IPS DF 4.7 (cell line): ENCODE results near the gene PDCD4.
"Not testable (repeated sequence)": the region's sequence is repeated elsewhere in the genome, so short reads cannot be mapped to it uniquely, and the experiment has no call there.

Experiments
- DNase-seq: peaks from one replicate; pipeline ENCODE4 v3.0.0-alpha.2; 2013; ENCODE audit warnings: low spot score; ENCODE audit errors: extremely low read depth

The PDCD4 gene

DNA sequence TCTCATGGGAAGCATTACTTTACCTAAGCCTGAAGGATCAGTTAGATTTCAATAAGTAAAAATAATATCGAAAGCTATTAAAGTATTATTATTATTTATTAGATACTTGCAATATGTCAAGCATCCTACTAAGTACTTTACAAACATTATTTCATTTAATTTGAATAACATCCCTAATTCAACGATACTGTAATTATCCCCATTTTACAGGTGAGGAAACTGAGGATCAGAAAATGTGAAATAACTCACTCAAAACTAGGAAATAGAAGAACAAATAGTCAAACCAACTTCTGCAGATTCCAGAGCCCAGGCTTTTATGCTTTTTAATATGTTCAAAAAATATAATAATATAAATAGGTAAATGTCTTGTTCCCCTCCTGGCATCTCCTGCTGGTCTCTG is 10.3 kb upstream of the PDCD4 start:
- no peak for DNase-seq

DNA sequence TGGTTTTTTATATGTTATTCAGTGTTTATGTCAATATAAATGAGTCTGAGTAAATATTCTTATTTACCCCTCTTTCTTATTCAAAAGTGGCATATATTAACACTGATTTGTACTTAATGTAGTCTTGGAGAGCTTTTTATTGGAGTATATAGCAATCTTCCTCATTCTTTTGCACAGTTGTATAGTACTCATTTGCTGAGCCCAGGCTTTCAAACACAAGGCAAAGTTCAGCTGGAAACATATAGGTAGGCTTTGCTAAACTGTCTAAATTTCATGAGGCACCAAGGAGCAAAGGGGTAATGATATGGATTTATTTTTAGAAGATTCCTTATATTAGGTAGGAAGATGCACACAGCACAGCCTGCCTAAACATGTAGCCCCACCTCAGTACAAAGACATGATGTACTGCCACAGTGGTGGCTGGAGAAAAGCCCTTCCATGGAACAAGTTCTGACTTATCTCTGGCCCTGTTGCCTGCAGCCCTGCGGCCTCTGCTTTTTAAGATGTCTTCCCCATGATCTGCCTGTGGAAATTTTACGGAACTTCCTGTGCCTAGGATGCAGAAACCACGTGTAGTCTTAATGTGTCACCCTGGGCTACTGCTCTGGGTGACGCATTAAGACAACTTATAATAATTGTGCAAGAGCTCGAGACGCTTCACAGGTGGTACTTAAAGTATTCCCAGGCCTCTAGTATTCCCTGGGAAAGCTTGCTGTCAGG is 9.6 kb upstream of the PDCD4 start:
- DNase-seq, result no peak

DNA sequence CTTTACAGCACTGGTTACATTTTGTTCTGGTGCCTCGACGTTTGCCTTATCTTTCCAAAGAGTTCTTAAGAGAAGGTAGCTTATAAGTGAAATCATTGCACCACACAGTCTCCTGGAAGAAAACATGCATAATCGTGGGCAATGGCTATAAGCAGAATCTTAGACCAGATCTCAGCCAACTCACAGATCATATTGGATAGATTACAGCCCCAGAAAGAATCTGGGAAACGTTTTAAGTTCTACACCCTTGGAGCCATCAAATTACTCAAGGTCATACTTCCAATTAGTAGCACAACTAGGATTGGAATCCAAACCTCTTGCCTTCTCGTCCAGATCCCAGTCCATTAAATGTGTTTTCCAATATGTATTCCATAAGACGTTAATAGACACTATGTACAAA is 8.8 kb upstream of the PDCD4 start:
- no peak for DNase-seq

DNA sequence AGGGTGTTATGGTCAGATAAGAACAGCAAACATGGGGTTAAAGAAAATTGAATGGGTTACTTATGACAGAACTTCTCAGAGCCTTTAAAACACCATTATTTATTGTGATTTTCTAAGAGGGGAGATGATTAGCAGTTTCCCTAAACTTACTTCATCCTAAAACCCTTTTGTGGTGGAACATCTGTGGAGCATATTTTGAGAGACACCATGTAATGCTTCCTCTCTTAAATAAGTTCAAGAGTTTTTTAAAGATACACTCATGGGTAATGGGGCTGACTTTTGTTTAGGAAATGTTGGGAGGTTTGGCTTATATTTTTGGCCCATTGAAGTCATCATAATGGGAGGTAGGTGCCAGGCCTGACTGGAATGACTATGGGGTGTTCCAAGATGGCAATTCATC is 8.4 kb upstream of the PDCD4 start:
- no peak for DNase-seq

DNA sequence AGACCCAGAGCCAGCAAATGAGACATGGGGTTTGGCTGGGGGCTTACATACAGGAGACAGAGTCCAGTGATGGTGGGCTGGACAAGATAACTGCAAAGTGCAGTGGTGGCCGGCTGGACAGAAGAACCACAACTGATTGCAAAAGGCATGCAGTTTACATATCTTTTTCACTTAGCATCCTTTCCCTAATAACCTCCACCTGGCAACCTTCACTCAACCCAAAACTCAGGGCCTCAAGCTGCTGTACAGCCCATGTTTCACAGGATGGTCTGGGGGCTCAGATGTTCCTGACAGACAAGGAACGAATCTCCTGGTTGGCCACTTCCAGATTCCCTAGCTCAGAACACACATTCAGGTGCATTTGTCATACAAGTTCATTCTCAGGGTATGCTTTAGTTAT is 7.8 kb upstream of the PDCD4 start:
- no peak for DNase-seq

DNA sequence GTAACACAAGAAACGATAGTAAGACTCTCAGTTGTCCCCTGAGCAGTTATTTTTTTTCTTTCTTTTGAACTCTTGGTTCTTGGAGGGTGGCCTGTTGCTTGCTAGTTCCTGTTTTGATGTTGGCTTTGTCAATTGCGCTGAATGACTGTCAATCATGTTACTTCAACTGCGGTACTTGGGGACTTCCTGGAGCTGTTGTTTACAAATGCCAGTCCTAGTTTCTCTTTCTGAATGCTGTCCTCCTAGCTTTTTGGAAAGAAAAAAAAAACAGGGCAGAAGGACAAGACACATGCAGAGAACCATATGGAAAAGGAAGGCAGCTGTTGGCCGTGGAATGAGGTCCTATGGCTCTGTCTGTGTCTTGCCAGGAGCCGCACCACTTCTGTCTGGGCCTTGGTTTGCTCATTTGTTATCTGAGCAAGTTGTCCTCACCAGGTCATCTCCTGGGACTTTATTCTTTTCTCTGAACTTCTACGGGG is 7.0 kb upstream of the PDCD4 start:
- no peak for DNase-seq

DNA sequence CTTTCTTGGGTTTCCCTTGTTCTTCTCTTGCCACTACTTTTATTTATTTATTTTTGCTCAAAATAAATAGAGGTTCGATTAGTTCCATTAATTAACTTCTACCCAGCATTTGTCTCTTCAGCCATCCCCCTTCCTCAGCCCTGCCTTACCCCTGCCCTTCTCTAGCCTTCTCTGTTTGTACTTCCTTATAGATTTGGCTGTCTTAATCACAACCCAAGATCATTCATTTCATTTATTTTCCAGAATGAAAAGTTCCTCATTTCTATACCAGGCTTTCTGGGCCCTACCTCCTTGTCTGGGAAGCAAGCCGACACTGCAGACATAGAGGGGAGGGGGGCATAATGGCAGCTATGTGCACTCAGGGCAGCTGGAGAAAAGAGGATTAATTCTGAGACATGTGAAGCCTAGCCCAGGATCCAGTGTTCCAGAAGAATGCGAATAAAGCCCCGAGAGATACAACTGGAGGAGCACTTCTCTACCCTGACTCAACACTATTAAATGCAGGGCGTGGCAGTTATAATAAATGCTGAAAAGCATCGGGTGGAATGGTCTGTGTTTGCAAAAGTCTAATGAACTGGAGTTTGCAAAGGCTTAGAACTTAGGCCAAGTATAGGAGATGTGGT is 6.4 kb upstream of the PDCD4 start:
- DNase-seq, result no peak

DNA sequence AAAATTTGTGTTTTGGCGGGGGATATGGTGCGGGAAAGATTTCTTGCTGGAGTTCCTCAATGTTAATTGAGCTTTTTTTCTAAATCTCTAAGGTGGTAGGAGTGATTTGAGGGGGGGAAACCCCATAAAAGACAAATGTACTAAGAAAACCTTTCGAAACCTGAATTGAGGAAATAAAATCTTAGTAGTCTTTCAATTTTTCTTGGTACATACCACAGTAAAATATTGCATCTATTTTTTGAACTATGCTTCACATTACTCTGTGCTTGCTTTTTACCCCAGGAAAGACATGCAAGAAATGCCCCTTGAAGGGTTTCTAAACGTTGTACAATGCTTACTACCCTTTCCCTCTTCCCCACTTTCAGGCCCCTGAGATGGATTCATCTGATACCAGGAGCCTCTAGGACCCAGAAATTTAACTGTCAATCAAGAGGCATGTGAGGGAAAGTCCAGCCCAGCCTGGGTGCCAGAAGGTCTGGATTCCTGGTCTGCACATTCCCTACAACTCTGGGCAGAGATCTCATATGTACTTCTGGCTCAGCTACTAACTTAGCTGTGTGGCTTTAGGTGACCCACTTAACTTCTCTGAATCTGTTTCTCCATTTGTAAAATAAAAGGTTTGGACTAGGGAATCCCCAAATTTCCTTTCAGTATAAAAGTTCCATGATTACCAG is 5.8 kb upstream of the PDCD4 start:
- DNase-seq, result no peak

DNA sequence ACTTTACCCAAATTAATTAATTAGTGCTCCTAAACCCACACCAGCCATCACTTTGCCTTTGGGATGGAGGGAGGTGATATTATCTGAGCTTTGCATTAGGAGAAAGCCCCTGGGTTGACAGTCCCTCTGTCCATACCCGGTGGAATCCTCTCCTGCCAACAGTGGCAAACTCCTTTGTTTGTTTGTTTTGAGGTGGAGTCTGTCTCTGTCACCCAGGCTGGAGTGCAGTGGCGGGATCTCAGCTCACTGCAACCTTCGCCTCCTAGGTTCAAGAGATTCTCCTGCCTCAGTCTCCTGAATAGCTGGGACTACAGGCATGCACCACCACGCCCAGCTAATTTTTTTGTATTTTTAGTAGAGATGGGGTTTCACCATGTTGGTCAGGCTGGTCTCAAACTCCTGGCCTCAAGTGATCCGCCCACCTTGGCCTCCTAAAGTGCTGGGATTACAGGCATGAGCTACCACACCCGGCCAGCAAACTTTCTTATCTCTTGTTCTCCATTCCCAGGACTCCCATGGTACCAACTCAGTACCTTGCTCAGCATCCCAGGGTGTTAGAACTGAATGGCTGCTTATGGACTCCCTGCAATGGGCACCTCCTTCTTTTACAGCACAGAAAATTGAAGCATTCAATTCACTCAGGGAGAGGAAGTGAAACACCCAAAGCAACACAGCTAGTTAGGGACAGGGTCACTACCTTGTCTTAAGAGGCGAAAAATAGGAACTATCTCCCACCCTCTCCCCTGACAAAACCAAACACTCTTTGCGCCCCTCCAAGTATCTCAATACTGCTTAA is 4.5 kb upstream of the PDCD4 start:
- DNase-seq, result not testable (repeated sequence)

DNA sequence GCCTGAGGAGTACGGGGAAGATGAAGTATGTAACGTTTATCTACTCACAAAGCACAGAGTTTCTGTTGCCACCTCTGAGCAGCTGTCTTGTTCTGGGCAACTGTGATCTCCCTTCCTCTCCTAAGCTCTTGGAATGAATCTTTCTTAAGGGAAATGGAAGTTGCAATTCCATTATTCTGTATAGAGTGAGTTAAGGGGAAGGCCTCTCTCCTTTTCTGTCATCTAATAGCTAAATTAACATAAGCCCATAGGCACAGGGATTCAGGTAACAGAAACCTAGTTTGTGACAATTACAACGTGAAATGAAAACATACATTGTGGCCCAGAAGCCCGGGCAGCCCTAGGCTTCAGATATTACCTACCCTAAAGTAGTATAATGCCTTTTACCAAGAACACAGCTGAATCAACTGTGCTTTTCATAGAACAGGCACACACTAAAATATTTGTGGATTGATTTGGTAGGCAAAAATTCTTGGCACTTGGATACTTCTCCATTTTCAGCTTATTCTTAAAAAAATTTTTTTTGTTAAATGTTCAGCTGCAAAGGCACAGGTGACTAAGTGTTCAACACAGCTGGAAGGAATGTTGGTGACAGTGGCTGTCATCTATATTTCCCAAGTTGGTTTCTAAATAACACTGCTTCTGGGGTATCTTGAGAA is 3.8 kb upstream of the PDCD4 start:
- no peak for DNase-seq

DNA sequence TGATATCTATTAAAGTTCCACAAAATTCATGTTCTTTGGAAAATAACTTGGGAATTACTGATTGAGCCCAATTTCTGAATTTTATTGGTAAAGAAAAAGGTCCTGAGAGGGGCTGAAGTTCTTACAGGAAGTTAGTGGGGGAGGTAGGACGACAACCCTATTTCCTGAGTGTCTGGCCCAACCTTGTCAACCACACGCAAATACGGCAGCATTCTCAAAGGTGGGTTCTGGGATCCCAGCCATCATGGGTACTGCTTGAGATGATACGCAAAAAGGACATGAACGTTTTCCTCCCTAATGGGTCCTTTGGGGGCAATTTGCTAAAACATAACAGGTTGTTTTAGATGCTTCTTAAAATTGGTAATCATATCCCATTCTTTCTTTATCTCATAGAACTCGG is 2.7 kb upstream of the PDCD4 start:
- no peak for DNase-seq

DNA sequence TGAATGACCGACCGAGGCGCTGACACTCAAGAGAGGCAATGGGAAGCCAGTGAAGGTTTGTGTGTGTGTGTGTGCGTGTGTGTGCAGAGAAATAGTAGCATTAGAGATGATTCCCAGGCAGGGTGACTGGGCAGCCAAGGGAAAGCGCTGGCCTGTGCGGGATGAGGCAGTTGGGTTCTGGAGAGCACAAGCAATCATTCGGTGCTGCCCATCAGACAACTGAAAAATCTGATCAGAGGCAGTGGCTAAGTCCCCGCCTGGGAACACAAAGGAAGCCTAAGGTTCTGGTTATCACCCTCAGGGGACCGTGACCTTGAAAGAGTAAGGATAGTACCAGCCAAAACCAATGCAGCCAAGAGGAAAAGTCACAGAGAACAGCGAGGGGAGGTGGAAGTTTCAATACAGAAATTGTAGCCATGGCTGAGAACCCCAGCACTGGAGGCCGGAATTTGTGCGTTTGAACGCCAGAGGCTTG is 868 bp upstream of the PDCD4 start:
- no peak for DNase-seq

DNA sequence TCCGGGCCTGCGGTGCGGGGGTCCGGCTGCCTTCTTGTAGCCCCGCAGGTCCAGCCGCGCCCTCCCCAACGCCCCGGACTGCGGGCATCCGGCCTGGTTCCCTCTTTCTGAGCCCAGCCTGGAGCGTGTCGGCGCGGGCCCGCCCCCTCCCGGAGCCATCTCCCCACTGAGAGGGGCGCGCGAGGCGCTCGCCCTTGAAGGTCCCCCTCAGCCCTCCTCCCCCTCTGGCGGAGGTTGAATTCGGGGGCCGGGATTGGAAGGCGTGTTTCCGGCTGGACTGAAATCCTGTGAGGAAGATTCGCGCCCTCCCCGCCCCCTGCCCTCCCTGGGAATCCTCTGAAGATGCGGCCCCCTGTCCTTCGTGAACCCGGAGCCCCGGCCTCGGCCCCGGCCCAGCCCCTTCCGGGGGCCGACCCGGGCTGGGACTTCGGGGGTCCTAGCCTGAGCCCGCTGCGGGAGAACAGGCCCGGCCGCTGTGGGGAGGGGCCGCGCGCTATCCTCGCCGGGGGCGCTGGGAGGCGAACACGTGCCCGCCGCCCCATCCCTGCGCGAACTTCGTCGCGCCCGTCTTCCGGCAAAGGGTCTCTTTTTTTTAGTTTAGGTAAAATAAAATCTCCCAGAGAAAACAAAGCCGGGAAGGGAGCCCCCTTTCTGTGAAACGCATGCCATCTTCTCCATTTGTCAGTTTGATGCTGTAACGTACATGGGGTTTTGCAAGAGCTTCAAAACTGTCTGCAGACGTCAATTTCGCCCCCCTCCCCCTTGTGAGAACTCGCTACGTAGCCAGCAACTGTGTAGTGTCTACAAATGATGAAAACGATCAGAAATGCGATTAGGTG is 636 bp downstream of the PDCD4 start:
- no peak for DNase-seq

DNA sequence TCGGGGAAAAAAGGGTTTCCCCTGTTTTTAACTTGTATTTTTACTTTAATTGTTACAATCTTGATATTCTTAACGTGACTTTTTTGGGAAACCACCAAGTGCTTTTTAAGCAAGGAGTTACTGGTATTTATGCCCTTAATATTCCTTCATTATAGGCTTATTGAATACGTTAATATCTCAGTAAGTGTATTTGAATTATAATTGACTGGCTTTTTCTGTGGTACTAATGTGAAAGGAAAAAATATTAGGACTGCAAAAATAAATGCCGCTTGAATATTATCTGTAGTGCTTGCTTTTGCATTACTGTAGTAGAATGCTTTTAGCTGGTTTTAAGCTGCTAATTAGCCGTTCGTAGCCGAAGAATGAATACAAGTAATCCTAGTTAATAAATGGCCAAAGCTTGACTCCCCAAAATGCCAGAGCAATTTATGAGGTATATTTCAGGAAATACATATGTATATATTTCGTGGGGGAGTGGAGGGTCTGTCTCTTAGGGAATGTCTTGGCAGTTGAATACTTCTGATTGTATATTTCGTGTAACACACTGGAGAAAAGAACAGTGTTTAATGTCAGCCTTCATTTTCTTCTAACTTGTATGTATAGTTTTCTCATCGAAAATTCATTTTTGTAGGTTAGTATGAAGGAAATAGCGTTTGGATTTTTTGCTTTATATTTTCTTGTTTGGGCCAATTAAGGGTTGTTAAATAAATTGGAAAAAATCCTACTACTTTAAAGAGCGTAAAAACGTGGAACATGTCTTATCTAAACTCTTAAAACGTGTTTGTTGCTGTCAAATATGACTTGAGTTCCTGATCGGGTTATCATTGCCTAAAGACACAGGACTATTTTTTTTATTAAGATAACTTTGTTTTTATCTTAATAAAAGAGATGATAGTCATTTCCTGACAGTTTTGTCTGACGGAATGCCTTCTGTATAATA is 1.5 kb downstream of the PDCD4 start:
- DNase-seq, result no peak

DNA sequence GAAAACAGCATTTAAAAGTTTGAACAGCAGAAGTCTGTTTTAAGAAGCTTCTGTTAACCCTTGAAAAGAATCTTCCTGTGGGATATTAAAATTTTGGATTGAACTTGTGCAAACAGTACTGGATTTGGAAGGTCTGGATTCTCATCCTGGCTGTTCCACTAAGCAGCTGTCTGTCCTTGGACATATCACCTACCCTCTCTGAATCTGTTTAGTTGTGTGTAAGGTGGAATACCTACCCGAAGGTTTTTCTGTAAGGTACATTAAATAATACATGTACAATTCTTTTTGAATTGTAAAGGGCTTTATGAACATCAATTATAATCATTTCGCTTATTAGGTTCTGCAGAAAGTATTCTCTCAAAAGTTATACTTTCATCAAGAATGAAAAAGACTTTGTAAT is 2.2 kb downstream of the PDCD4 start:
- DNase-seq, result no peak

DNA sequence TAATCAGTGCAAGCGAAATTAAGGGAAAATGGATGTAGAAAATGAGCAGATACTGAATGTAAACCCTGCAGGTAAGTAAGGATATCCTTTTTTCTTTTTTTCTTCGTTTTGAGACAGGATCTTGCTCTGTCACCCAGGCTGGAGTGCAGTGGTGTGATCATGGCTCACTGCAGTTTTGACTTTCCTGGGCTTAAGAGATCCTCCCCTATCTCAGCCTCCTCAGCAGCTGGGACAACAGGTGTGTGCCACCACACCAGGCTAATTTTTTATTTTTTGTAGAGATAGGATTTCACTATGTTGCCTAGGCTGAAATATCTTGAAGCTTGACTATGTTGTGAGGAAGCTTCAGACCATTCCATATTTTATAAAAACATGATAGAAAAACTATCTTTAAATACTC is 4.3 kb downstream of the PDCD4 start:
- no peak for DNase-seq

DNA sequence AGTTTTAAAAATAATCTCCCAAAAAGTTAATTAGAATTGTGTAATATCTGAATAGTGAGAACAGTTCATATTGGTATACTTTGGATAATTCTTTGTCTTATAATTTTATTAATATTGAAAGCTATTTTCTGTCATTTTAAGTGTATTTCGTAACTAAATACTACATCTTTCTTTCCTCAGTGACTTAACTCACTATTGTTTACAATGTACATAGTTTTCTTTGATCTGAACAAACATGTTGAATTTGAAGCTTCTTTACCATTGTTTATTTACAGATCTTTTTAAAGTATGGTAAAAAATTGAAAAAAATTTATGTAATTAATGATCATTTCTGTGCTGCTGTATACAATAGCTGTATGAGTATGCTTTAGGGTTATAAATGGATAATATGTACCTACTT is 5.1 kb downstream of the PDCD4 start:
- no peak for DNase-seq

DNA sequence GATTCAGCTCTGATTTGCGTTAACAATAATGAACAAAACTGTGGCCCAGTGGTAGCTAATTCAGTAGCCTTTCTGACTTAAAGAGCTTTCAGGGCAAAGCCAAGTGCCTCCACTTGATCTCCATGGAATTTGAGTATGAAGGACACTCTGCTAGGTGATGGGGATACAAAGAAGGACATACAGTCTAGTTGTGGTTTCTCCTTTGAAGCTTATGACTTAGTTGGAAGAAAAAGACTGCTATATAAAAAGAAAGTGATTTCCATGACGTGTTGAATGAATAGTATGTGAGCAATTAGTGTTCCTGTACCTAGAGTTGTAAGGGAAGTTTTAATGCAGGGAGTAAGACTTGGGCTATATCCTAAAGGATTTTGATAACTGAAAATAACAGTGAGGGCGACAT is 8.3 kb downstream of the PDCD4 start:
- DNase-seq, result no peak

DNA sequence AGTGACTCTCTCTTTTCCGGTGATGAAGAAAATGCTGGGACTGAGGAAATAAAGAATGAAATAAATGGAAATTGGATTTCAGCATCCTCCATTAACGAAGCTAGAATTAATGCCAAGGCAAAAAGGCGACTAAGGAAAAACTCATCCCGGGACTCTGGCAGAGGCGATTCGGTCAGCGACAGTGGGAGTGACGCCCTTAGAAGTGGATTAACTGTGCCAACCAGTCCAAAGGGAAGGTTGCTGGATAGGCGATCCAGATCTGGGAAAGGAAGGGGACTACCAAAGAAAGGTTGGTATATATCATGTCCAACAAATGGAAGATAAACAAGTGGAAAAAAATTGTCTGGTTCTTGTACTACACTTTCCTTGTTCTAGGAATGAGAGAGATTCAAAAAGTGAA is 9.5 kb downstream of the PDCD4 start:
- no peak for DNase-seq
